ENCODE data around the gene MICAL3. TPM values are rescaled to one million over a fixed set of nuclear protein-coding genes. Genes with fewer than 3 reads are reported as not detected.

Gene MICAL3
- total and polyA plus RNA-seq, 2 of the 8 experiments (the other 6 are each of a cell fraction or from before 2014, with no cell fraction given), result 8.3 to 41.8 TPM

GRCh38 chr22:17977371-17977770, 47.0 kb downstream of the MICAL3 start:
- H3K4me3 ChIP-seq (ENCODE audit: extremely low read depth in 1 of 4, insufficient read depth in 2 of 4, low read depth in 3 of 4, low read length in 4 of 4), result no peak overlapping the region
- TF ChIP-seq KDM5A (IDR thresholded peaks at IDR 0.05; ENCODE audit: low read length) (no peak), CTCF (IDR thresholded peaks at IDR 0.05; ENCODE audit: control extremely low read depth in 1 of 3, insufficient read depth in 1 of 3, low read depth in 1 of 3, low read length in 3 of 3) (no peak), TBP (IDR thresholded peaks at IDR 0.05; ENCODE audit: low read depth, low read length) (no peak), ASH2L (IDR thresholded peaks at IDR 0.05; ENCODE audit: low read length) (no peak), CBX5 (IDR thresholded peaks at IDR 0.05; ENCODE audit: low read depth, low read length) (no peak), CEBPB (IDR thresholded peaks at IDR 0.05; ENCODE audit: low read depth, low read length) (no peak), EP300 (IDR thresholded peaks at IDR 0.05; ENCODE audit: borderline replicate concordance in 1 of 2, low read depth in 2 of 2, low read length in 2 of 2) (no peak), MAX (IDR thresholded peaks at IDR 0.05) (no peak), USF2 (IDR thresholded peaks at IDR 0.05; ENCODE audit: low read length) (no peak), NRF1 (IDR thresholded peaks at IDR 0.05; ENCODE audit: low read depth, low read length) (no peak), KDM1A (IDR thresholded peaks at IDR 0.05; ENCODE audit: borderline replicate concordance, low read length) (no peak)

More at GRCh38 chr22:17977371-17977770, 47.0 kb downstream of the MICAL3 start:
- no peak overlapping the region for H2BK5ac ChIP-seq (ENCODE audit: low read depth, low read length)
- H3K27ac ChIP-seq (ENCODE audit: low read depth, low read length), result no peak overlapping the region
- peaks cover 5 to 20% (median 12%) of the 10 kb centered on the region in 4 experiments for H3K4me1 ChIP-seq (replicated peaks in 1 of 4; ENCODE audit: control insufficient read depth in 3 of 4, insufficient read depth in 4 of 4, low read length in 3 of 4)
- no peak overlapping the region for H3K23ac ChIP-seq (ENCODE audit: insufficient read length)
- H2AK5ac ChIP-seq (ENCODE audit: low read depth, low read length), result no peak overlapping the region
- no peaks in the 10 kb centered on the region for H3K36me3 ChIP-seq (ENCODE audit: control insufficient read depth in 2 of 4, insufficient read depth in 4 of 4, low read length in 3 of 4)
- no peak overlapping the region for H4K8ac ChIP-seq (ENCODE audit: extremely low read depth, insufficient read depth, low read length)
- no peak overlapping the region for H2BK15ac ChIP-seq (ENCODE audit: low read length)
- CTCF ChIA-PET (ENCODE audit: partially characterized antibody), result no interaction called here
- H2AFZ ChIP-seq (ENCODE audit: low read length), result no peak overlapping the region
- no peak for DNase-seq (ENCODE audit: low read depth in 1 of 2, low spot score in 2 of 2)
- H3K56ac ChIP-seq (replicated peaks; ENCODE audit: insufficient read length, low read depth, low read length), result no peak overlapping the region
- no peak overlapping the region for H2BK120ac ChIP-seq (replicated peaks; ENCODE audit: low read depth, low read length)
- no peak overlapping the region for H3K4me2 ChIP-seq (ENCODE audit: insufficient read depth in 1 of 2, low read depth in 2 of 2, low read length in 2 of 2)
- no peak overlapping the region for H3K18ac ChIP-seq (ENCODE audit: extremely low read depth, low read length)
- H3K27me3 ChIP-seq (replicated peaks in 1 of 4; ENCODE audit: control insufficient read depth in 3 of 4, extremely low read depth in 1 of 4, insufficient read depth in 3 of 4, low read length in 3 of 4), result no peaks in the 10 kb centered on the region
- H3K23me2 ChIP-seq (ENCODE audit: low read depth, low read length), result no peaks in the 10 kb centered on the region
- no peaks in the 10 kb centered on the region for H3K9me3 ChIP-seq (ENCODE audit: insufficient read depth in 2 of 2, low read depth in 1 of 2, low read length in 1 of 2)
- H4K20me1 ChIP-seq (replicated peaks in 1 of 2; ENCODE audit: control insufficient read depth in 1 of 2, insufficient read depth in 2 of 2, low read length in 2 of 2), result peaks cover 2 to 11% of the 10 kb centered on the region in 2 experiments
- no peak for FAIRE-seq
- H3K9ac ChIP-seq (replicated peaks in 1 of 4; ENCODE audit: extremely low read depth in 1 of 4, low read depth in 3 of 4, low read length in 3 of 4), result no peak overlapping the region
- H3K14ac ChIP-seq (ENCODE audit: insufficient read length), result no peak overlapping the region
- H2BK20ac ChIP-seq (ENCODE audit: low read length), result no peak overlapping the region
- POLR2A ChIA-PET (ENCODE audit: partially characterized antibody), result no interaction called here
- peaks cover 11% of the 10 kb centered on the region for H3K79me1 ChIP-seq (ENCODE audit: low read depth, low read length)
- 94% methylated on average over 2 of the region's 2 CpGs; no CpG with 5 or more reads in 1 of the 2 experiments for WGBS, 2 experiments (ENCODE audit: extremely low coverage in 1 of 2, insufficient coverage in 1 of 2, insufficient read length in 1 of 2, insufficient replicate concordance in 2 of 2, low coverage in 1 of 2, low lambda C conversion rate in 2 of 2, missing lambda C conversion rate in 1 of 2)
- H4K91ac ChIP-seq (replicated peaks; ENCODE audit: insufficient read length, low read length), result no peak overlapping the region
- H3K4ac ChIP-seq (replicated peaks; ENCODE audit: insufficient read length, low read depth, low read length), result no peak overlapping the region
- H3K79me2 ChIP-seq (ENCODE audit: control insufficient read depth in 1 of 2, insufficient read depth in 2 of 2, low read length in 2 of 2), result peaks cover 3 to 46% of the 10 kb centered on the region in 2 experiments; a peak in 3 of 4 replicates
- no peak overlapping the region for H4K5ac ChIP-seq (ENCODE audit: insufficient read length, low read depth, low read length)
- H2BK12ac ChIP-seq (ENCODE audit: low read depth, low read length), result no peak overlapping the region
